ENCODE results near the gene INPP5D. TPM values are rescaled to one million over a fixed set of nuclear protein-coding genes. Genes with fewer than 3 reads are reported as not detected.

The INPP5D gene
- total and polyA plus RNA-seq, 4 donors: 2.9 to 18.8 (median 6.6) TPM

DNA sequence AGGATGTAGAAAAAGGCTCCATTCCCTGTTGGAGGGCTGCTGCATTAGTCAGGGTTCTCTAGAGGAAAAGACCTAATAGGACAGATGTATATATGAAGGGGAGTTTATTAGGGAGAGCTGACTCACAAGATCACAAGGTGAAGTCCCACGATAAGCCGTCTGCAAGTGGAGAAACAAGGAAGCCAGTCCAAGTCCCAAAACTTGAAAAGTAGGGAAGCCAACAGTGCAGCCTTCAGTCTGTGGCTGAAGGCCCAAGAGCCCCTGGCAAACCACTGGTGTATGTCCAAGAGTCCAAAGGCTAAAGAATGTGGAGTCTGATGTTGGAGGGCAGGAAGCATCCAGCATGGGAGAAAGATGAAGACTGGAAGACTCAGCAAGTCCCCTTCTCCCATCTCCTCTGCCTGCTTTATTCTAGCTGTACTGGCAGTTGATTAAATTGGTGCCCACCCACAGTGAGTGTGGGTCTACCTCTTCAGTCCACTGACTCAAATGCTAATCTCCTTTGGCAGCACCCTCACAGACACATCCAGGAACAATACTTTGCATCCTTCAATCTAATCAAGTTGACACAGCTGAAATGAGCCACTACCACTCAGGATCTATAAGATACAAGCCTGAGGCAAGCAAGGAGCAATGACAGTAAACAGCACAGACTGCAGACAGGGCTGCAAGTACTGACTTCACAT, 161.4 kb downstream of the INPP5D start:
- TF ChIP-seq HNF4A (conservative IDR thresholded peaks at IDR 0.05) (peak in 1 of 2 donors; percentile 41), YY1 (IDR thresholded peaks at IDR 0.05) (no peak), RAD21 (IDR thresholded peaks at IDR 0.05) (no peak)
- 80% methylated on average over 2 of the region's 2 CpGs for WGBS
- Histone ChIP-seq H3K4me1 (ENCODE audit: control insufficient read depth in 4 of 4, insufficient read depth in 4 of 4, low read length in 3 of 4) (no peaks in the 10 kb centered on the region), H3K4me3 (ENCODE audit: low read depth in 1 of 3, low read length in 3 of 3) (no peak overlapping the region), H3K27me3 (ENCODE audit: control insufficient read depth in 4 of 4, insufficient read depth in 4 of 4, low read length in 3 of 4) (no peaks in the 10 kb centered on the region), H3K36me3 (ENCODE audit: control insufficient read depth in 4 of 4, insufficient read depth in 3 of 4, low read depth in 1 of 4, low read length in 3 of 4) (no peaks in the 10 kb centered on the region), H3K27ac (ENCODE audit: low read depth in 1 of 2, low read length in 2 of 2) (no peak overlapping the region), H3K9ac (ENCODE audit: low read depth in 1 of 2, low read length in 2 of 2) (no peak overlapping the region), H3K9me3 (ENCODE audit: control insufficient read depth in 4 of 4, low read length in 3 of 4) (no peaks in the 10 kb centered on the region)
- DNase-seq (ENCODE audit: low spot score): no peak

DNA sequence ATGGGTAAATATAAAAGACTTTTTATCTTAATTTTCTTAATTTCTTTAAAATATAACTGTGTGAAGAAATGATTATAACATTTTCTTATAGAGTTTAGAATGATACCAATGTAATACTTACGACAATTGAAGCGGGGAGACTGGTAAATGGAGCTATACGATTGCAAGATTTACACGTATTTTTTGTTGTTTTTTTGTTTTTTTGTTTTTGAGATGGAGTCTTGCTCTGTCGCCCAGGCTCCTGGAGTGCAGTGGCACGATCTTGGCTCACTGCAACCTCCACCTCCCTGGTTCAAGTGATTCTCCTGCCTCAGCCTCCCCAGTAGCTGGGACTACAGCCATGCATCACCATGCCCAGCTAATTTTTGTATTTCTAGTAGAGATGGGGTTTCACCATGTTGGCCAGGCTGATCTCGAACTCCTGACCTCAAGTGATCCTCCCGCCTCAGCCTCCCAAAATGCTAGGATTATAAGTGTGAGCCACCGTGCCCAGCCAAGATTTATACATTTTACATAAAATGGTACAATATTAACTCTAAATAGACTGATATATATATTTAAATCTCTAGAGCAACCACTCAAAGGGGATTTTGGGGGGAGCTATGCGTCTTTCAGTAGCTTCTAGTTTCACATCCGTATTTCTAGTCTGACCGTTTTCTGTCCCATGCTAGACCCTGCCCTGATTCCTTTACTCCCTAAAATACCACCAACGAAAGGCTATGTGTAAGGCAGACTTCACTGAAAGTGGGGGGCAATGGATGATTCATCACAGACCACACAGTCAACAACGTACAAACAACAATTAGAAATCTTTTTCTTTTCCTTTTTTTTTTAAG, 163.1 kb downstream of the INPP5D start:
- no peaks in the 10 kb centered on the region for H3K36me3 ChIP-seq (ENCODE audit: control insufficient read depth in 4 of 4, insufficient read depth in 3 of 4, low read depth in 1 of 4, low read length in 3 of 4)
- no peak for TF ChIP-seq ZBTB33 (IDR thresholded peaks at IDR 0.05)
- TF ChIP-seq, protein P1, sequence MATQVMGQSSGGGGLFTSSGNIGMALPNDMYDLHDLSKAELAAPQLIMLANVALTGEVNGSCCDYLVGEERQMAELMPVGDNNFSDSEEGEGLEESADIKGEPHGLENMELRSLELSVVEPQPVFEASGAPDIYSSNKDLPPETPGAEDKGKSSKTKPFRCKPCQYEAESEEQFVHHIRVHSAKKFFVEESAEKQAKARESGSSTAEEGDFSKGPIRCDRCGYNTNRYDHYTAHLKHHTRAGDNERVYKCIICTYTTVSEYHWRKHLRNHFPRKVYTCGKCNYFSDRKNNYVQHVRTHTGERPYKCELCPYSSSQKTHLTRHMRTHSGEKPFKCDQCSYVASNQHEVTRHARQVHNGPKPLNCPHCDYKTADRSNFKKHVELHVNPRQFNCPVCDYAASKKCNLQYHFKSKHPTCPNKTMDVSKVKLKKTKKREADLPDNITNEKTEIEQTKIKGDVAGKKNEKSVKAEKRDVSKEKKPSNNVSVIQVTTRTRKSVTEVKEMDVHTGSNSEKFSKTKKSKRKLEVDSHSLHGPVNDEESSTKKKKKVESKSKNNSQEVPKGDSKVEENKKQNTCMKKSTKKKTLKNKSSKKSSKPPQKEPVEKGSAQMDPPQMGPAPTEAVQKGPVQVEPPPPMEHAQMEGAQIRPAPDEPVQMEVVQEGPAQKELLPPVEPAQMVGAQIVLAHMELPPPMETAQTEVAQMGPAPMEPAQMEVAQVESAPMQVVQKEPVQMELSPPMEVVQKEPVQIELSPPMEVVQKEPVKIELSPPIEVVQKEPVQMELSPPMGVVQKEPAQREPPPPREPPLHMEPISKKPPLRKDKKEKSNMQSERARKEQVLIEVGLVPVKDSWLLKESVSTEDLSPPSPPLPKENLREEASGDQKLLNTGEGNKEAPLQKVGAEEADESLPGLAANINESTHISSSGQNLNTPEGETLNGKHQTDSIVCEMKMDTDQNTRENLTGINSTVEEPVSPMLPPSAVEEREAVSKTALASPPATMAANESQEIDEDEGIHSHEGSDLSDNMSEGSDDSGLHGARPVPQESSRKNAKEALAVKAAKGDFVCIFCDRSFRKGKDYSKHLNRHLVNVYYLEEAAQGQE (IDR thresholded peaks at IDR 0.05): no peak
- TF ChIP-seq, protein P2, sequence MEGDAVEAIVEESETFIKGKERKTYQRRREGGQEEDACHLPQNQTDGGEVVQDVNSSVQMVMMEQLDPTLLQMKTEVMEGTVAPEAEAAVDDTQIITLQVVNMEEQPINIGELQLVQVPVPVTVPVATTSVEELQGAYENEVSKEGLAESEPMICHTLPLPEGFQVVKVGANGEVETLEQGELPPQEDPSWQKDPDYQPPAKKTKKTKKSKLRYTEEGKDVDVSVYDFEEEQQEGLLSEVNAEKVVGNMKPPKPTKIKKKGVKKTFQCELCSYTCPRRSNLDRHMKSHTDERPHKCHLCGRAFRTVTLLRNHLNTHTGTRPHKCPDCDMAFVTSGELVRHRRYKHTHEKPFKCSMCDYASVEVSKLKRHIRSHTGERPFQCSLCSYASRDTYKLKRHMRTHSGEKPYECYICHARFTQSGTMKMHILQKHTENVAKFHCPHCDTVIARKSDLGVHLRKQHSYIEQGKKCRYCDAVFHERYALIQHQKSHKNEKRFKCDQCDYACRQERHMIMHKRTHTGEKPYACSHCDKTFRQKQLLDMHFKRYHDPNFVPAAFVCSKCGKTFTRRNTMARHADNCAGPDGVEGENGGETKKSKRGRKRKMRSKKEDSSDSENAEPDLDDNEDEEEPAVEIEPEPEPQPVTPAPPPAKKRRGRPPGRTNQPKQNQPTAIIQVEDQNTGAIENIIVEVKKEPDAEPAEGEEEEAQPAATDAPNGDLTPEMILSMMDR (IDR thresholded peaks at IDR 0.05; ENCODE audit: low read depth, low read length, missing input control): no peak
- TF ChIP-seq SP1 (IDR thresholded peaks at IDR 0.05): no peak
- TF ChIP-seq GABPA (IDR thresholded peaks at IDR 0.05 in 1 of 2, conservative IDR thresholded peaks at IDR 0.05 in 1 of 2): no peak
- no peak for TF ChIP-seq MAX (IDR thresholded peaks at IDR 0.05)
- no peak for TF ChIP-seq RAD21 (IDR thresholded peaks at IDR 0.05)
- no peak for TF ChIP-seq FOXA1 (IDR thresholded peaks at IDR 0.05)
- TF ChIP-seq YY1 (IDR thresholded peaks at IDR 0.05): no peak
- 90% methylated on average over 14 of the region's 14 CpGs for WGBS
- DNase-seq (ENCODE audit: low spot score): no peak
- no peak overlapping the region for H3K27ac ChIP-seq (ENCODE audit: low read depth in 1 of 2, low read length in 2 of 2)
- H3K4me1 ChIP-seq (ENCODE audit: control insufficient read depth in 4 of 4, insufficient read depth in 4 of 4, low read length in 3 of 4): no peaks in the 10 kb centered on the region
- no peak overlapping the region for H3K4me3 ChIP-seq (ENCODE audit: low read depth in 1 of 3, low read length in 3 of 3)
- no peak overlapping the region for H3K9ac ChIP-seq (ENCODE audit: low read depth in 1 of 2, low read length in 2 of 2)
- no peaks in the 10 kb centered on the region for H3K27me3 ChIP-seq (ENCODE audit: control insufficient read depth in 4 of 4, insufficient read depth in 4 of 4, low read length in 3 of 4)
- no peaks in the 10 kb centered on the region for H3K9me3 ChIP-seq (ENCODE audit: control insufficient read depth in 4 of 4, low read length in 3 of 4)

All from liver (tissue), 9 donors.